Uterus (tissue), 4 donors: ENCODE data around the gene TYRP1. TPM values are rescaled to one million over a fixed set of nuclear protein-coding genes. Genes with fewer than 3 reads are reported as not detected.

ENCODE experiments used
- DNase-seq, 2 donors: peaks; one replicate each; pipeline ENCODE4 v3.0.0-alpha.2; 2019 to 2020
- H3K27ac ChIP-seq, 2 donors: fragments of 200-600 bp; sonication (generic); 1 replicate in 1 of 2; 2 replicates in 1 of 2; pipeline ENCODE4 v1.5.1; 2016 to 2018
- H3K27me3 ChIP-seq, 2 donors: fragments of 200-600 bp; sonication (generic); one replicate each; pipeline ENCODE4 v1.5.1; 2018 to 2019; ENCODE audit warnings: control low read depth in 1 of 2
- H3K36me3 ChIP-seq, 2 donors: fragments of 200-600 bp; sonication (generic); one replicate each; pipeline ENCODE4 v1.5.1; 2019; ENCODE audit warnings: control low read depth in 1 of 2
- H3K4me1 ChIP-seq, 2 donors: fragments of 200-600 bp; sonication (generic); one replicate each; pipeline ENCODE4 v1.5.1; 2018 to 2019; ENCODE audit warnings: control low read depth in 1 of 2
- H3K4me3 ChIP-seq, 2 donors: fragments of 200-600 bp; sonication (generic); 1 replicate in 1 of 2; 2 replicates in 1 of 2; pipeline ENCODE4 v1.5.1; 2018 to 2019; ENCODE audit warnings: mild to moderate bottlenecking in 1 of 2
- H3K9me3 ChIP-seq, 2 donors: fragments of 200-600 bp; sonication (generic); one replicate each; pipeline ENCODE4 v1.5.1; 2019; ENCODE audit warnings: control low read depth in 1 of 2
- CTCF ChIP-seq, 4 experiments: fragments of 200-600 bp in 2 of 4; fragments of 450-650 bp in 2 of 4; sonication (generic) in 2 of 4; IDR thresholded peaks; one replicate each; pipeline ENCODE4 v1.5.1; 2016 to 2019; ENCODE audit warnings: antibody characterized with exemption in 4 of 4, mild to moderate bottlenecking in 2 of 4, moderate library complexity in 1 of 4
- POLR2A ChIP-seq, 2 donors: fragments of 450-650 bp; IDR thresholded peaks; one replicate each; pipeline ENCODE4 v1.6.1; 2016; ENCODE audit warnings: antibody characterized with exemption in 2 of 2, mild to moderate bottlenecking in 1 of 2, moderate library complexity in 1 of 2
- intact Hi-C: fragments of 100-400 bp; cut with DNase I; formaldehyde crosslinking; loops from one replicate; pipeline ENCODE4 v1.15.1; 2023; ENCODE audit warnings: low total_unique reads
- total RNA-seq, 4 donors: library from RNA; depleted of rRNA in 3 of 4; stranded (reverse); fragments of >200 nt in 3 of 4; gene quantifications; one replicate each; pipeline versions ENCODE4 v1.1.0 to v1.2.4, GENCODE V29; 2014 to 2023
- donor health status: DM: yes; HTN: yes; CAD: no.

Gene TYRP1
- total RNA-seq, 4 donors from 2014 or later, result 0.24 to 1.2 TPM; not detected in 2

GRCh38 chr9:12680757-12681156, 12.4 kb upstream of the TYRP1 start:
- no peak for DNase-seq
- intact Hi-C loops, result no loop called here
- H3K9me3 ChIP-seq, result no peaks in the 10 kb centered on the region
- H3K36me3 ChIP-seq, result no peaks in the 10 kb centered on the region
- no peak overlapping the region for H3K27ac ChIP-seq
- TF ChIP-seq CTCF (IDR thresholded peaks at IDR 0.05) (no peak), POLR2A (IDR thresholded peaks at IDR 0.05) (no peak)
- H3K4me3 ChIP-seq, result no peak overlapping the region
- H3K27me3 ChIP-seq, result no peaks in the 10 kb centered on the region
- no peaks in the 10 kb centered on the region for H3K4me1 ChIP-seq

- no peaks in the 10 kb centered on the region for H3K9me3 ChIP-seq
- intact Hi-C loops, result no loop called here
- TF ChIP-seq POLR2A (IDR thresholded peaks at IDR 0.05) (no peak), CTCF (IDR thresholded peaks at IDR 0.05) (no peak)
These were observed 11.6 kb upstream of the TYRP1 start for GRCh38 chr9:12681620-12682019.

GRCh38 chr9:12684974-12685373, 8.2 kb upstream of the TYRP1 start:
- Histone ChIP-seq H3K4me1 (no peaks in the 10 kb centered on the region), H3K4me3 (no peak overlapping the region), H3K36me3 (no peaks in the 10 kb centered on the region), H3K9me3 (no peaks in the 10 kb centered on the region), H3K27ac (no peak overlapping the region), H3K27me3 (no peaks in the 10 kb centered on the region)
- intact Hi-C loops, result no loop called here
- DNase-seq, result no peak
- no peak for TF ChIP-seq POLR2A (IDR thresholded peaks at IDR 0.05)

More at GRCh38 chr9:12681620-12682019, 11.6 kb upstream of the TYRP1 start:
- Histone ChIP-seq H3K4me1 (no peaks in the 10 kb centered on the region), H3K27me3 (no peaks in the 10 kb centered on the region), H3K4me3 (no peak overlapping the region), H3K27ac (no peak overlapping the region), H3K36me3 (no peaks in the 10 kb centered on the region)
- DNase-seq, result no peak

GRCh38 chr9:12689233-12689632, 4.0 kb upstream of the TYRP1 start:
- H3K27ac ChIP-seq, result no peak overlapping the region
- no peaks in the 10 kb centered on the region for H3K27me3 ChIP-seq
- DNase-seq, result no peak
- intact Hi-C loops, result no loop called here
- no peak for TF ChIP-seq POLR2A (IDR thresholded peaks at IDR 0.05)
- no peak for TF ChIP-seq CTCF (IDR thresholded peaks at IDR 0.05)
- H3K9me3 ChIP-seq, result no peaks in the 10 kb centered on the region
- no peak overlapping the region for H3K4me3 ChIP-seq
- no peaks in the 10 kb centered on the region for H3K36me3 ChIP-seq
- H3K4me1 ChIP-seq, result no peaks in the 10 kb centered on the region

- TF ChIP-seq POLR2A (IDR thresholded peaks at IDR 0.05), result no peak
- no peak for TF ChIP-seq CTCF (IDR thresholded peaks at IDR 0.05)
- intact Hi-C loops, result no loop called here
- no peak for DNase-seq
These were observed 828 bp downstream of the TYRP1 start for GRCh38 chr9:12694013-12694412.

GRCh38 chr9:12695474-12695873, 2.3 kb downstream of the TYRP1 start:
- intact Hi-C loops, result no loop called here
- H3K4me1 ChIP-seq, result no peaks in the 10 kb centered on the region
- H3K27me3 ChIP-seq, result no peaks in the 10 kb centered on the region
- DNase-seq, result no peak
- TF ChIP-seq POLR2A (IDR thresholded peaks at IDR 0.05) (no peak), CTCF (IDR thresholded peaks at IDR 0.05) (no peak)
- no peaks in the 10 kb centered on the region for H3K9me3 ChIP-seq
- H3K27ac ChIP-seq, result no peak overlapping the region
- no peaks in the 10 kb centered on the region for H3K36me3 ChIP-seq
- H3K4me3 ChIP-seq, result no peak overlapping the region

More at GRCh38 chr9:12694013-12694412, 828 bp downstream of the TYRP1 start:
- Histone ChIP-seq H3K4me3 (no peak overlapping the region), H3K4me1 (no peaks in the 10 kb centered on the region), H3K9me3 (no peaks in the 10 kb centered on the region), H3K27ac (no peak overlapping the region), H3K27me3 (no peaks in the 10 kb centered on the region), H3K36me3 (no peaks in the 10 kb centered on the region)
